Esophagus muscularis mucosa (tissue), 4 donors: ENCODE results near the gene PRDX1. TPM values are rescaled to one million over a fixed set of nuclear protein-coding genes. Genes with fewer than 3 reads are reported as not detected.
A peak's percentile ranks its signal among the peaks of the same experiment; 100 is the strongest.

Source experiments
- DNase-seq: peaks from one replicate; pipeline ENCODE4 v3.0.0-alpha.2; 2017; ENCODE audit errors: extremely low spot score
- H3K27ac ChIP-seq, 4 donors: fragments of 200-600 bp; sonication (generic); replicated peaks in 1 of 4; 1 replicate in 3 of 4; 2 replicates in 1 of 4; pipeline ENCODE4 v1.5.1; 2016 to 2019; ENCODE audit warnings: mild to moderate bottlenecking in 1 of 4
- H3K27me3 ChIP-seq, 4 donors: fragments of 200-600 bp; sonication (generic); one replicate each; pipeline versions ENCODE4 v1.5.1 to v1.6.0; 2016 to 2019
- H3K36me3 ChIP-seq, 4 donors: fragments of 200-600 bp; sonication (generic); one replicate each; pipeline ENCODE4 v1.5.1; 2016 to 2019
- H3K4me1 ChIP-seq, 4 donors: fragments of 200-600 bp; sonication (generic); one replicate each; pipeline ENCODE4 v1.5.1; 2016 to 2019
- H3K4me3 ChIP-seq, 4 donors: fragments of 200-600 bp; sonication (generic); 1 replicate in 2 of 4; 2 replicates in 2 of 4; pipeline ENCODE4 v1.5.1; 2016 to 2019; ENCODE audit warnings: mild to moderate bottlenecking in 4 of 4, moderate library complexity in 1 of 4
- H3K9me3 ChIP-seq, 4 donors: fragments of 200-600 bp; sonication (generic); 1 replicate in 3 of 4; 2 replicates in 1 of 4; pipeline ENCODE4 v1.5.1; 2016 to 2019
- EP300 ChIP-seq: sonication (generic); formaldehyde crosslinking; IDR thresholded peaks from one replicate; pipeline ENCODE4 v1.6.1; 2017; ENCODE audit warnings: antibody characterized with exemption
- POLR2A ChIP-seq: fragments of 450-650 bp; IDR thresholded peaks from one replicate; pipeline ENCODE4 v1.6.1; 2017; ENCODE audit warnings: antibody characterized with exemption, moderate library complexity, mild to moderate bottlenecking, low read depth
- POLR2AphosphoS5 ChIP-seq, 2 donors: sonication (generic); formaldehyde crosslinking; IDR thresholded peaks; one replicate each; pipeline ENCODE4 v1.6.1; 2017; ENCODE audit warnings: antibody characterized with exemption in 2 of 2
- WGBS: methylation state at CpG from one replicate; pipeline ENCODE4 v1.1.5; 2018; 5-methylcytosine and 5-hydroxymethylcytosine counted together
- intact Hi-C: fragments of 100-400 bp; cut with DNase I; formaldehyde crosslinking; loops from one replicate; pipeline ENCODE4 v1.15.1; 2023
- total RNA-seq, 4 donors: library from RNA; depleted of rRNA; stranded (reverse); fragments of >200 nt; gene quantifications; one replicate each; pipeline versions ENCODE4 v1.1.0 to v1.2.1, GENCODE V29; 2016
- TF ChIP-seq, protein P1 (sequence below), 3 experiments: fragments of 200-600 bp in 2 of 3; fragments of 450-650 bp in 1 of 3; sonication (generic) in 2 of 3; IDR thresholded peaks; one replicate each; pipeline ENCODE4 v1.5.1; 2017 to 2019; ENCODE audit warnings: antibody characterized with exemption in 3 of 3, mild to moderate bottlenecking in 2 of 3, moderate library complexity in 1 of 3

Gene PRDX1
- total RNA-seq, 4 donors from 2014 or later, result 244 to 349 (median 321) TPM

DNA sequence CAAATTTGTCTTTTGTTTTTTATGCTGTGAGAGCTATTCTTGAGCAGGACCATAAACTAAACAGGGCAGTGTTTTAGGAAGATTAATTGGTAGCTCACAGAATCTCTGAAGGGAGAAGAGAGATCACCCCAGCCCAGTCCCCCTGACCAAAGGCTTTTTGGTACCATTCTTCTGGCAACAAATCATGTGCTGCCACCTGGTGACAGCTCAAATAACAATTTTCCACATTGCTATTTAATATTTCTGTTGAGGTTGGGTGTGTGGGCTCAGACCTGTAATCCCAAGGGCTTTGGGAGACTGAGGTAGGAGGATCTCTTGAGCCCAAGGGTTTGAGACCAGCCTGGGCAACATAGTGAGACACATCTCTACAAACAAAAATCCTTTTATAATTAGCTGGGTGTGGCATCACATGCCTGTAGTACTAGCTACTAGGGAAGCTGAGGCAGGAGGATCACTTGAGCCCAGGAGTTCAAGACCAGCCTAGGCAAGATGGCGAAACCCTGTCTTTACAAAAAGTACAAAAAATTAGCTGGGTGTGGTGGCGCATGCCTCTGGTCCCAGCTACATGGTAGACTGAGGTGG, 28.5 kb downstream of the PRDX1 start:
- no peaks in the 10 kb centered on the region for H3K36me3 ChIP-seq
- intact Hi-C loops, result loop anchor here (2.0 to 5.0 kb wide), 2 partner anchors 132 to 481 kb away; partner anchors contain the start of genes HECTD3 and UROD
- H3K27ac ChIP-seq, result no peak overlapping the region
- no peaks in the 10 kb centered on the region for H3K27me3 ChIP-seq
- no peak for TF ChIP-seq EP300
- TF ChIP-seq, protein P1, sequence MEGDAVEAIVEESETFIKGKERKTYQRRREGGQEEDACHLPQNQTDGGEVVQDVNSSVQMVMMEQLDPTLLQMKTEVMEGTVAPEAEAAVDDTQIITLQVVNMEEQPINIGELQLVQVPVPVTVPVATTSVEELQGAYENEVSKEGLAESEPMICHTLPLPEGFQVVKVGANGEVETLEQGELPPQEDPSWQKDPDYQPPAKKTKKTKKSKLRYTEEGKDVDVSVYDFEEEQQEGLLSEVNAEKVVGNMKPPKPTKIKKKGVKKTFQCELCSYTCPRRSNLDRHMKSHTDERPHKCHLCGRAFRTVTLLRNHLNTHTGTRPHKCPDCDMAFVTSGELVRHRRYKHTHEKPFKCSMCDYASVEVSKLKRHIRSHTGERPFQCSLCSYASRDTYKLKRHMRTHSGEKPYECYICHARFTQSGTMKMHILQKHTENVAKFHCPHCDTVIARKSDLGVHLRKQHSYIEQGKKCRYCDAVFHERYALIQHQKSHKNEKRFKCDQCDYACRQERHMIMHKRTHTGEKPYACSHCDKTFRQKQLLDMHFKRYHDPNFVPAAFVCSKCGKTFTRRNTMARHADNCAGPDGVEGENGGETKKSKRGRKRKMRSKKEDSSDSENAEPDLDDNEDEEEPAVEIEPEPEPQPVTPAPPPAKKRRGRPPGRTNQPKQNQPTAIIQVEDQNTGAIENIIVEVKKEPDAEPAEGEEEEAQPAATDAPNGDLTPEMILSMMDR (IDR thresholded peaks at IDR 0.05), result peak; percentile 52 to 71 (median 62)
- peaks cover 0 to 24% (median 19%) of the 10 kb centered on the region in 4 donors for H3K4me1 ChIP-seq
- H3K4me3 ChIP-seq, result no peak overlapping the region
- DNase-seq, result no peak
- 83% methylated on average over 1 of the region's 2 CpGs for WGBS
- no peaks in the 10 kb centered on the region for H3K9me3 ChIP-seq

DNA sequence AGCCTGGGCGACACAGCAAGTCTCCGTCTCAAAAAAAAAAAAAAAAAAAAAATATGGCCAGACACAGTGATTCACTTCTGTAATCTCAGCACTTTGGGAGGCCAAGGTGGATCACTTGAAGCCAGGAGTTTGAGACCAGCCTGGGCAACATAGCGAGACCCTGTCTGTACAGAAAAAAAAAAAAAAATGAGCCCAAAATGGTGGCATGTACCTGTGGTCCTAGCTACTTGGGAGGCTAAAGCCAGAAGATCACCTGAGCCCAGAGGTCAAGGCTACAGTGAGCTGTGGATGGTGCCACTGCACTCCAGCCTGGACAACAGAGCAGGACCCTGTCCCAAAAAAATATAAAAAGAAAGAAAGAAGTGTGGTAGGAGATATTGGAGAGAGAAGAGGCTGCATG, 29.0 kb downstream of the PRDX1 start:
- H3K9me3 ChIP-seq, result no peaks in the 10 kb centered on the region
- TF ChIP-seq POLR2AphosphoS5 (IDR thresholded peaks at IDR 0.05) (no peak), EP300 (no peak), POLR2A (no peak)
- TF ChIP-seq, protein P1 (IDR thresholded peaks at IDR 0.05), result no peak
- no peak overlapping the region for H3K4me3 ChIP-seq
- DNase-seq, result no peak
- H3K36me3 ChIP-seq, result no peaks in the 10 kb centered on the region
- H3K4me1 ChIP-seq, result peaks cover 0 to 24% (median 19%) of the 10 kb centered on the region in 4 donors
- H3K27ac ChIP-seq, result no peak overlapping the region
- H3K27me3 ChIP-seq, result no peaks in the 10 kb centered on the region
- intact Hi-C loops, result loop anchor here (2.0 to 5.0 kb wide), 2 partner anchors 132 to 480 kb away; partner anchors contain the start of genes HECTD3 and UROD
- 82% methylated on average over 3 of the region's 3 CpGs for WGBS

DNA sequence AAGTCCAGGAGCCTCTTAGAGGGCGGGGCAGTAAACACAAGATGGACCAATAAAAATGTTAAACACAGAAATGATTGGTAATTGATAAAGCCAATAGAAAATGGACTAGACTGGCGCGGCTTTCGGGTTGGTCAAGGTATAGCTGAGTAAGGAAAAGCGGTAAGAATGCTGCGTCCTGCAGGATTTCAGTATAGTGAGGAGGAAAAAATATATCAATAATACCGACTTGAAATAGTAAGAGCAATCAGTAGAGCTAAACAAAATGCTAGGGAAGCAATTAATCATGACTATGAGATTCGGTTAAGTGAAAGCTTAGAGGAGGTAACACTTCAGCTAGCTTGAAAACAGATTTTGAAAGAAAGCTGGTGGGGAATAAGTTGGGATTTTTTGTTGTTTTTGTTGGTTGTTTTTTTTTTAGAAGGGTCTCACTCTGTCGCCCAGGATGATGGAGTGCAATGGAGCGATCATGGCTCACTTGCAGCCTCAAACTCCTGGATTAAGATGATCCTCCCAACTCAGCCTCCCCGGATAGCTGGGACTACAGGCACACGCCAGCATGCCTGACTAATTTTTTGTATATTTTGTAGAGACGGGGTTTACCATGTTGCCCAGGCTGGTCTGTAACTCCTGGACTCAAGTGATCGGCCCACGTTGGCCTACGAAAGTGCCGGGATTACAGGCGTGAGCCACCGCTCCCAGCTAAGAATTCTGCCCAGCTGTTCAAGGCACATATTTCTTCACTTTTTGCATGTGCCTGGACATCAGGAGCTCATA, 30.0 kb downstream of the PRDX1 start:
- Histone ChIP-seq H3K9me3 (no peaks in the 10 kb centered on the region), H3K4me1 (peaks cover 0 to 24% (median 19%) of the 10 kb centered on the region in 4 donors), H3K36me3 (no peaks in the 10 kb centered on the region), H3K4me3 (peak overlapping the region; percentile 62 to 93 (median 82)), H3K27me3 (no peaks in the 10 kb centered on the region), H3K27ac (peak overlapping the region; percentile 36 to 89 (median 84))
- no peak for DNase-seq
- 47% methylated on average over 19 of the region's 19 CpGs for WGBS
- TF ChIP-seq, protein P1 (IDR thresholded peaks at IDR 0.05), result no peak
- TF ChIP-seq POLR2A, result no peak
- no peak for TF ChIP-seq POLR2AphosphoS5 (IDR thresholded peaks at IDR 0.05)
- TF ChIP-seq EP300, result no peak
- intact Hi-C loops, result loop anchor here (2.0 to 5.0 kb wide), 2 partner anchors 131 to 479 kb away; partner anchors contain the start of genes HECTD3 and UROD

DNA sequence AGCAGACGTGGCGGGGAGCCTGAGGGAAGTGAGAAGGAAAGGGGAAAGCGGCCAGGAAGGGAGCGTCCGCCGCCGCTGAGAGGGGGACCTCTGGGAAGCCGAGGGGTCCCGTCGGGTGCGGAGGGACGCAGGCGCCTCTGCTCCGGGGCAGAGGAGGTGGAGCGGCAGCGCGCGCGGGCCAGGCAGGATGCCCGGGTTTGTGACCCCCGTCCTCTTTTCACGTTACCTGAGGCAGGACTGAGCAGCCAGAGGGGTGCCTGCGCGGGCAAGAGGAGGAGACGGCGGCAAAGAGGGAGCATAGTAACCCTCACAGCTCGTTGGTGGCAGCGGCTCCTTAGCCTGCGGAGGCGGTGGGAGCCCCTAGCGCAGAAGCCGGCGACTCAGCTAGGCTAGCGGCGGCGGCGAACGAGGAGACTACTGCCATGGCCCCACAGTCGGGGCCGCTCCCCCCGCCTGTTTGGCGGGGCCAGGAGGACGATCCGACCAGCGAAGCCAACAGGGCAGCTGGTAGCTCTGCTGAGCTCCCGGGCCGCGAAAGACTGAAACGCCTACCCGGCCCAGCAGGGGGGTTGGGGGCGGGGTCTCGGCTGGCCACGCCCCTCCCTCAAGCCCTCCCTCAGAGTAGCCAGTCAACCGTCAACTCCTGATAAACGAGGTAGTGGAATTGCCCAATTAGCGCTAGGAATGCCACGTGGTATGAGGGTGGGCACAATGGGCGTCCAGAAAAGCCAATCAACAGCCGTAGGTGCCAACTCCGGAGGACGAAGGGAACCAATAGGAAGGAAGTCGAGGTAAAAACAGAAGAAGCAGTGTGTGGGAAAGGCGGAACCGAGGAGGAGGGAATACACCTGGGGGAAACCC, 30.8 kb downstream of the PRDX1 start, which contains the start of gene TESK2:
Gene TESK2 (minus strand): TSS at position 538 of the 861 bp plus-strand sequence. CDS start 33,378 bp downstream, outside the sequence.
- intact Hi-C loops, result loop anchor here (5.0 kb wide), 1 partner anchor 479 kb away; the partner anchor contains the start of genes HECTD3 and UROD
- H3K27me3 ChIP-seq, result no peaks in the 10 kb centered on the region
- TF ChIP-seq EP300 (no peak), POLR2AphosphoS5 (IDR thresholded peaks at IDR 0.05) (peak; percentile 89 to 93), POLR2A (peak; percentile 47)
- TF ChIP-seq, protein P1 (IDR thresholded peaks at IDR 0.05), result peak in 2 of 3 experiments; percentile 35 to 36
- H3K9me3 ChIP-seq, result no peaks in the 10 kb centered on the region
- peaks cover 0 to 24% (median 19%) of the 10 kb centered on the region in 4 donors for H3K4me1 ChIP-seq
- no peaks in the 10 kb centered on the region for H3K36me3 ChIP-seq
- 1% methylated on average over 21 of the region's 64 CpGs for WGBS
- H3K4me3 ChIP-seq, result peak within 1 kb of the TSS; percentile 62 to 93 (median 82)
- H3K27ac ChIP-seq, result peak within 1 kb of the TSS; percentile 73 to 89 (median 84)
- DNase-seq, result peak; percentile 99
